HG02938 (cell line): ENCODE data around the gene IRX3.

Source experiments
- ATAC-seq: cut with Tn5 transposase; IDR thresholded peaks from one replicate; pipeline ENCODE4 v1.9.1; 2021; ENCODE audit warnings: mild to moderate bottlenecking, moderate library complexity; ENCODE audit not compliant: unreplicated experiment

Gene IRX3

DNA sequence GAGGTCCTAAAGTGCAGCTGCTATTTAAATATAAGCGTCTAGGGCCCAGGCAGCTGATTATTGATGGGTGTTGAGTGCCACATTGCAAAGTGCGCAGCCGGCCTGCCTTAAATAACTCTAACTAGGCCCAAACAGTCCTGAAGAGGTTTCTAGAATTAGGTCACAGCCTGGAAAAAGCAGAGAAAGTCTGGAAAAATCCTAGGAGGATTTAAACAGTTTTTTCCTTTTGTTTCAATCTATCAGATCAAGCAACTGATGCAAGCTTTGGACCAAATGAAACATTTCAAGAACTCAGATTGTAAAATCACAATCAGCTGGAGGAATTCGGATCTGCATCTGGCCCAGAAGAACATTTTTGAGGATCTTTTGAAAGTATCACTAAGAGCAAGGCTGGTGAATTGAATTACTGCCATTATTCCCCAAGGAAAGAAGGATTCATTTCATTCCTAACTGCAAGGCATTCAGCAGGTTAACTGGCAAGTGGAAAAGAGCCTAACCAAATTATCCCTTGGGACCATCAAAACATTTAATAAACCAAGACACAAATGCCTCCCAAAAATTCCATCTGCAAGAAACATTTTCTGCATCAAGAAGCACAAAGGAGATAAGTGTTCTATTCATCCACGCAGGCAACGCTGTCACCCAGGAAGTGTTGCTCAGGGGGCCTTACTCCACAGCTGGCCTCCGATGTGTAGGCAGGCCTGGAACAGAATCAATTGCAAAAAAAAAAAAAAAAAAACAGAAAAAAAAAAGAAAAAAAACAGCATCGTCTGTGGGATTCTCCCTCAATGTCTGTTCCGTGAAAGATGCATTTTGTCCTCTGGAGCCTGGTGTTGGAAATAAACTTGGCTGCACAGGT lies 46.1 kb downstream of the IRX3 start:
- ATAC-seq = no peak

DNA sequence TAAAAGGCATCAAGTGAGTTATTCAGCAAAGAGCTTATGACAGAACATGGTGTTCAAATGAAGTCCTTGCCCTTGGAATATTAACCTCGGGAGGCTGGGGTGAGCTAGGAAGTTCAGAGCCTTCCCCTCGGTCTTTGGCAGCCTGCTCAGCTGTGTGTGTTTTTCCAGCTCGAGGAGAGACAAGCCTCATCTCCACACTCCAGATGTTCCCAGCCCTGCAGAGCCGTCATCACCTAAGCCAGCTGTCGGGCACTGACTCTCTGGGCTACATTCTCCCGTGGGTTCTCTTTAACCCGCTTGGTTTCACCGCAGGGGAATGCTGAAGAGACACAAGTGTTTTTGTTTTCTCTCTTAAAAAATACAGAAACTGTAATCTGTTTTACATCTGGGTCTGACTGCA lies 47.1 kb downstream of the IRX3 start:
- ATAC-seq = no peak

DNA sequence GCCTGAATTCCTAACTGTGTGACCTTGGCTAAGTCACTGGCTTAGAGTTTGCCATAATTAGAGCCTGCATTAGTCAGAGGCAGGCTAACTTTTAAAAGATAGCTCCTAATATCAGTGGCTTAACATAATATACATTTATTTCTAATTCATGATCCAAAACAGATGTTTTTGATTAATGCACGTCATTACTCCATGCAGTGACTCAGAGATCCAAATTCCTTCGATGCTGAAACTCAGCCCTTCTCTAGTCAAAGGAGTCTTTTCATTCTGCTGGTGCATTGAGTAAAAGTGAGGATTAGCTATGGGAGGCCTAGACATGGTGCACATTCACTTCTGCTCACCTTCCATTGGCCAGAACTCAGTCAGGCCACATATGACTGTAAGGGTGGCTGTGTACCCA lies 49.8 kb downstream of the IRX3 start:
- ATAC-seq = no peak

DNA sequence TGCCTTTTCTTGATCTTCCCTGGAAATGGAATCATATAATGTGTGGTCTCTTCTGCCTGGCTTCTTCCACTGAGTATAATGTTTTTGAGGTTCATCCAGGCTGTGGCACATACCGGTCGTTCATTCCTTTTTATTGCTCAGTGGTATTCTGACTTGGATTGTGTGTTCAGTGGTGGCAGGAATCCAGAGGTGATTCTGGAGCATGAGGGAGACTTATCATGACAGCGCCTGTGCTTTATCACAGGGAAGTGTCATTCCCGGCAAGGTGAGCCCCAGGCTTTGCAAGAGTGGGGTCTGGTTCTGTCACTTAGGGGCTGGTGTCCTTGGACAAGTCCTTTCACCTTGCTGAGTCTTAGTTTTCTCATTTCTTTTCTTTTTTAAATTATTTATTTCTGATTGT lies 53.0 kb downstream of the IRX3 start:
- no peak for ATAC-seq
